ENCODE measurements around the gene NME9. TPM values are rescaled to one million over a fixed set of nuclear protein-coding genes. Genes with fewer than 3 reads are reported as not detected.

The NME9 gene
- total and polyA plus RNA-seq, 8 donors: 0.47 to 3.5 (median 0.85) TPM

GRCh38 chr3:138348754-138349739 lies 19.4 kb upstream of the NME9 start:
- Histone ChIP-seq H3K4me3 (peak overlapping the region; percentile 81 to 88 (median 82)), H3K4me1 (peaks cover 0 to 3% (median 0%) of the 10 kb centered on the region in 3 donors), H3K9me3 (no peaks in the 10 kb centered on the region), H3K27ac (peak overlapping the region in 3 of 4 donors; percentile 60 to 89 (median 88)), H3K36me3 (no peaks in the 10 kb centered on the region), H3K27me3 (no peaks in the 10 kb centered on the region)
- no peak for FAIRE-seq
- TF ChIP-seq CTCF (IDR thresholded peaks at IDR 0.05): no peak
- 5 to 6% methylated on average over 53 to 58 of the region's 58 CpGs for WGBS, 2 donors
- peak in 3 of 4 donors; percentile 58 to 61 (median 60) for ATAC-seq
- peak in 3 of 6 donors; percentile 22 to 66 (median 27) for DNase-seq
- intact Hi-C loops (cut with DNase I): no loop called here

GRCh38 chr3:138347960-138348753 lies 18.5 kb upstream of the NME9 start, which contains the start of gene MRAS:
Gene MRAS, plus strand, starts transcription at chr3:138348579. Its CDS starts 24,305 bp downstream, at chr3:138372884.
- peak; percentile 70 to 90 (median 72) for DNase-seq
- H3K27me3 ChIP-seq: no peaks in the 10 kb centered on the region
- no peaks in the 10 kb centered on the region for H3K36me3 ChIP-seq
- ATAC-seq: peak; percentile 81 to 92 (median 88)
- peak in 3 of 4 donors; percentile 15 to 37 (median 20) for TF ChIP-seq CTCF (IDR thresholded peaks at IDR 0.05)
- 0% methylated on average over 68 to 93 of the region's 93 CpGs for WGBS, 2 donors
- no peaks in the 10 kb centered on the region for H3K9me3 ChIP-seq
- H3K4me3 ChIP-seq: peak within 1 kb of the TSS; percentile 81 to 88 (median 82)
- intact Hi-C loops (cut with DNase I): no loop called here
- no peak for FAIRE-seq
- peaks cover 0 to 3% (median 0%) of the 10 kb centered on the region in 3 donors for H3K4me1 ChIP-seq
- H3K27ac ChIP-seq: peak within 1 kb of the TSS; percentile 48 to 89 (median 74)

- Histone ChIP-seq H3K9me3 (no peaks in the 10 kb centered on the region), H3K4me3 (no peak overlapping the region), H3K4me1 (peaks cover 0 to 3% (median 0%) of the 10 kb centered on the region in 3 donors), H3K36me3 (no peaks in the 10 kb centered on the region), H3K27ac (no peak overlapping the region), H3K27me3 (no peaks in the 10 kb centered on the region)
- intact Hi-C loops (cut with DNase I): no loop called here
- peak in 1 of 6 donors; percentile 24 for DNase-seq
- TF ChIP-seq CTCF (IDR thresholded peaks at IDR 0.05): no peak
- 33 to 50% methylated on average over 1 of the region's 1 CpG for WGBS, 2 donors
- no peak for FAIRE-seq
- no peak for ATAC-seq
Observed at GRCh38 chr3:138344754-138345153, 15.1 kb upstream of the NME9 start.

GRCh38 chr3:138340511-138340910 lies 10.9 kb upstream of the NME9 start:
- TF ChIP-seq CTCF (IDR thresholded peaks at IDR 0.05): no peak
- ATAC-seq: no peak
- no peaks in the 10 kb centered on the region for H3K4me1 ChIP-seq
- no peaks in the 10 kb centered on the region for H3K36me3 ChIP-seq
- no peaks in the 10 kb centered on the region for H3K9me3 ChIP-seq
- H3K27ac ChIP-seq: no peak overlapping the region
- intact Hi-C loops (cut with DNase I): no loop called here
- no peaks in the 10 kb centered on the region for H3K27me3 ChIP-seq
- no peak for FAIRE-seq
- WGBS, 2 donors: 76 to 95% methylated on average over 5 of the region's 5 CpGs
- DNase-seq: no peak
- no peak overlapping the region for H3K4me3 ChIP-seq
